Loucy (cell line): ENCODE measurements around the gene CEP83.

ENCODE experiments used
- H2AFZ ChIP-seq: fragments of 200-600 bp; sonication (generic); 2 replicates; pipeline ENCODE4 v1.6.0; 2016; ENCODE audit warnings: antibody characterized with exemption, mild to moderate bottlenecking, low read length, moderate library complexity
- H3F3A ChIP-seq: fragments of 200-600 bp; 2 replicates; pipeline ENCODE4 v1.6.0; 2016; ENCODE audit warnings: antibody characterized with exemption, low read depth, mild to moderate bottlenecking
- H3K27me3 ChIP-seq: fragments of 200-600 bp; sonication (generic); 2 replicates; pipeline ENCODE4 v1.6.1; 2014; ENCODE audit warnings: low read length, mild to moderate bottlenecking; ENCODE audit not compliant: insufficient read depth, poor library complexity, severe bottlenecking
- H3K36me3 ChIP-seq: fragments of 200-600 bp; sonication (generic); 2 replicates; pipeline ENCODE4 v1.6.1; 2016; ENCODE audit warnings: low read length; ENCODE audit not compliant: insufficient read depth
- H3K4me1 ChIP-seq: fragments of 200-600 bp; sonication (generic); 2 replicates; pipeline ENCODE4 v1.5.1; 2014; ENCODE audit warnings: low read length, mild to moderate bottlenecking; ENCODE audit not compliant: insufficient read depth, poor library complexity, severe bottlenecking
- H3K4me2 ChIP-seq: fragments of 200-600 bp; sonication (generic); 2 replicates; pipeline ENCODE4 v1.6.0; 2014; ENCODE audit warnings: antibody characterized with exemption, low read length, low read depth, mild to moderate bottlenecking; ENCODE audit not compliant: poor library complexity, severe bottlenecking
- H3K4me3 ChIP-seq: fragments of 200-600 bp; sonication (generic); 2 replicates; pipeline ENCODE4 v1.5.1; 2014; ENCODE audit warnings: low read length, mild to moderate bottlenecking, mixed read lengths; ENCODE audit not compliant: poor library complexity, severe bottlenecking
- H3K79me2 ChIP-seq: fragments of 200-600 bp; sonication (generic); 2 replicates; pipeline ENCODE4 v1.6.1; 2014; ENCODE audit warnings: low read length; ENCODE audit not compliant: insufficient read depth
- H3K9ac ChIP-seq: fragments of 200-600 bp; sonication (generic); 2 replicates; pipeline ENCODE4 v1.6.0; 2014; ENCODE audit warnings: mild to moderate bottlenecking, low read depth, low read length, moderate library complexity; ENCODE audit not compliant: poor library complexity, severe bottlenecking
- H3K9me2 ChIP-seq: fragments of 200-600 bp; sonication (generic); replicated peaks from 2 replicates; pipeline ENCODE4 v1.6.1; 2016; ENCODE audit warnings: low read depth, low read length, mixed read lengths
- H3K9me3 ChIP-seq: fragments of 200-600 bp; sonication (generic); 2 replicates; pipeline ENCODE4 v1.6.1; 2014; ENCODE audit warnings: mild to moderate bottlenecking, antibody characterized with exemption, low read length, low read depth; ENCODE audit not compliant: insufficient read depth
- H4K20me1 ChIP-seq: fragments of 200-600 bp; sonication (generic); 2 replicates; pipeline ENCODE4 v1.6.0; 2014; ENCODE audit warnings: antibody characterized with exemption, low read length, mild to moderate bottlenecking; ENCODE audit not compliant: insufficient read depth, poor library complexity, severe bottlenecking
- CTCF ChIP-seq: fragments of 200-600 bp; sonication (generic); conservative IDR thresholded peaks from 2 replicates; pipeline ENCODE4 v1.5.1; 2014; ENCODE audit warnings: mild to moderate bottlenecking, antibody characterized with exemption, low read length
- EZH2phosphoT487 ChIP-seq: fragments of 200-600 bp; IDR thresholded peaks from 2 replicates; pipeline ENCODE4 v1.6.1; 2018; ENCODE audit warnings: antibody characterized with exemption, mild to moderate bottlenecking, moderate library complexity, borderline replicate concordance

Gene CEP83

GRCh38 chr12:94340573-94340972, 119.1 kb downstream of the CEP83 start:
- Histone ChIP-seq H3K9ac (no peak overlapping the region), H3K79me2 (no peaks in the 10 kb centered on the region), H3F3A (no peaks in the 10 kb centered on the region), H3K9me2 (no peaks in the 10 kb centered on the region), H4K20me1 (no peaks in the 10 kb centered on the region), H3K4me2 (no peak overlapping the region), H3K4me3 (no peak overlapping the region), H3K36me3 (peaks cover 5% of the 10 kb centered on the region; the same call in 1 of the 2 replicates), H3K4me1 (no peaks in the 10 kb centered on the region), H3K9me3 (no peaks in the 10 kb centered on the region), H3K27me3 (no peaks in the 10 kb centered on the region), H2AFZ (no peak overlapping the region)
- no peak for TF ChIP-seq EZH2phosphoT487
- TF ChIP-seq CTCF = no peak

- Histone ChIP-seq H3K27me3 (no peaks in the 10 kb centered on the region), H3K36me3 (no peaks in the 10 kb centered on the region), H3K4me1 (no peaks in the 10 kb centered on the region), H3F3A (no peaks in the 10 kb centered on the region), H3K9me3 (no peaks in the 10 kb centered on the region), H3K9ac (no peak overlapping the region), H2AFZ (no peak overlapping the region), H4K20me1 (no peaks in the 10 kb centered on the region), H3K4me2 (no peak overlapping the region), H3K79me2 (no peaks in the 10 kb centered on the region), H3K9me2 (no peaks in the 10 kb centered on the region), H3K4me3 (no peak overlapping the region)
- no peak for TF ChIP-seq CTCF
- no peak for TF ChIP-seq EZH2phosphoT487
Observed at GRCh38 chr12:94338006-94338794, 121.5 kb downstream of the CEP83 start.

GRCh38 chr12:94336211-94336925, 123.3 kb downstream of the CEP83 start:
- TF ChIP-seq EZH2phosphoT487 (no peak), CTCF (no peak)
- Histone ChIP-seq H3K9me2 (no peaks in the 10 kb centered on the region), H3K27me3 (no peaks in the 10 kb centered on the region), H3K4me2 (no peak overlapping the region), H3K4me1 (no peaks in the 10 kb centered on the region), H2AFZ (no peak overlapping the region), H3K4me3 (no peak overlapping the region), H3K9ac (no peak overlapping the region), H3K9me3 (no peaks in the 10 kb centered on the region), H4K20me1 (no peaks in the 10 kb centered on the region), H3K36me3 (peaks cover 4% of the 10 kb centered on the region; the same call in 1 of the 2 replicates), H3K79me2 (no peaks in the 10 kb centered on the region), H3F3A (no peaks in the 10 kb centered on the region)
